HFFc6 (cell line): ENCODE data around the gene ROCK2. TPM values are rescaled to one million over a fixed set of nuclear protein-coding genes. Genes with fewer than 3 reads are reported as not detected.
A peak's percentile ranks its signal among the peaks of the same experiment; 100 is the strongest.

Source experiments
- DNase-seq: peaks from one replicate; pipeline ENCODE4 v3.0.0-alpha.2; 2018
- H3K27ac Mint-ChIP-seq: 2 replicates; pipeline ENCODE4 v1.8.0; 2020; ENCODE audit warnings: mild to moderate bottlenecking, mixed read lengths
- H3K27me3 Mint-ChIP-seq: 2 replicates; pipeline ENCODE4 v1.8.0; 2021; ENCODE audit warnings: mild to moderate bottlenecking, moderate library complexity, mixed read lengths; ENCODE audit not compliant: insufficient read depth
- H3K36me3 Mint-ChIP-seq: 2 replicates; pipeline ENCODE4 v1.8.0; 2021; ENCODE audit warnings: low read depth, mixed read lengths
- H3K4me1 Mint-ChIP-seq: 2 replicates; pipeline ENCODE4 v1.8.0; 2020; ENCODE audit warnings: low read depth, mixed read lengths
- H3K4me3 Mint-ChIP-seq: 2 replicates; pipeline ENCODE4 v1.8.0; 2020; ENCODE audit warnings: mild to moderate bottlenecking, moderate library complexity, mixed read lengths
- H3K9me3 Mint-ChIP-seq: 2 replicates; pipeline ENCODE4 v1.8.0; 2020; ENCODE audit warnings: mild to moderate bottlenecking, mixed read lengths
- CTCF ChIP-seq: fragments of 200-600 bp; sonication (generic); IDR thresholded peaks from 2 replicates; pipeline ENCODE4 v1.5.0; 2021; ENCODE audit warnings: antibody characterized with exemption, mild to moderate bottlenecking
- total RNA-seq, 6 experiments: library from RNA; stranded (reverse); fragmentation: NEBNext Ultra II Directional; extraction: Animal tissue kit (Norgen Biotek cat#: 25700); gene quantifications; 2 replicates in 1 of 6; 3 replicates in 5 of 6; pipeline ENCODE4 v1.2.3, GENCODE V29; 2021

Gene ROCK2
- total RNA-seq, 6 experiments from 2014 or later, result 41.6 to 54.3 (median 51.7) TPM

GRCh38 chr2:11305958-11306357 is 38.5 kb downstream of the ROCK2 start:
- Mint-ChIP-seq H3K36me3 (no peaks in the 10 kb centered on the region), H3K4me1 (peaks cover 42% of the 10 kb centered on the region), H3K9me3 (no peaks in the 10 kb centered on the region), H3K4me3 (no peak overlapping the region), H3K27me3 (no peaks in the 10 kb centered on the region), H3K27ac (peak overlapping the region; percentile 67)
- TF ChIP-seq CTCF, result no peak
- DNase-seq, result peak; percentile 82

GRCh38 chr2:11305338-11305737 is 39.1 kb downstream of the ROCK2 start:
- H3K4me3 Mint-ChIP-seq, result no peak overlapping the region
- peak overlapping the region; percentile 48; the same call in 1 of the 2 replicates for H3K27ac Mint-ChIP-seq
- no peak for DNase-seq
- no peak for TF ChIP-seq CTCF
- H3K4me1 Mint-ChIP-seq, result peaks cover 36% of the 10 kb centered on the region
- H3K9me3 Mint-ChIP-seq, result no peaks in the 10 kb centered on the region
- H3K27me3 Mint-ChIP-seq, result no peaks in the 10 kb centered on the region
- H3K36me3 Mint-ChIP-seq, result no peaks in the 10 kb centered on the region

DNA sequence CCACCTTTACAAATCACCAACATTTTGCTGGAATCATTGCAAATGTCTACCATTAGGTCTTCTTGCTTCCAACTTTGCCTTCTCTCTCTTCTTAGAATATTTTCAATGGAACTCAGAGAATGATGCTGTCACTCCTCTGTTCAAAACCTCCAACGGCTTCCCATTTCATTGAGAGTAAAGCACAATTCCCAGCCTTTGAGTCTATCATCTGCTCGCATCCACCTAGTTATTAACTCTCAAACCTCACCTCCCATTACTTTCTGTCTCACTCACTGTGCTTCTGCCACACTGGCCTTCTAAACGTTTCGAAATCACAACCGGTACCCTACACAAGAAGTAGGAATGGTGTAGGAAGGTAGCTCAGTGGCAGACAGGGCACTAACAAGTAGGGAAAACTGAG is 40.0 kb downstream of the ROCK2 start:
- no peaks in the 10 kb centered on the region for H3K36me3 Mint-ChIP-seq
- H3K27ac Mint-ChIP-seq, result no peak overlapping the region
- no peaks in the 10 kb centered on the region for H3K27me3 Mint-ChIP-seq
- H3K9me3 Mint-ChIP-seq, result no peaks in the 10 kb centered on the region
- peaks cover 27% of the 10 kb centered on the region for H3K4me1 Mint-ChIP-seq
- no peak for DNase-seq
- no peak overlapping the region for H3K4me3 Mint-ChIP-seq
- no peak for TF ChIP-seq CTCF

GRCh38 chr2:11303290-11304013 is 41.0 kb downstream of the ROCK2 start:
- TF ChIP-seq CTCF, result no peak
- Mint-ChIP-seq H3K27ac (no peak overlapping the region), H3K27me3 (no peaks in the 10 kb centered on the region), H3K9me3 (no peaks in the 10 kb centered on the region), H3K4me3 (no peak overlapping the region), H3K36me3 (no peaks in the 10 kb centered on the region), H3K4me1 (peaks cover 30% of the 10 kb centered on the region)
- no peak for DNase-seq

DNA sequence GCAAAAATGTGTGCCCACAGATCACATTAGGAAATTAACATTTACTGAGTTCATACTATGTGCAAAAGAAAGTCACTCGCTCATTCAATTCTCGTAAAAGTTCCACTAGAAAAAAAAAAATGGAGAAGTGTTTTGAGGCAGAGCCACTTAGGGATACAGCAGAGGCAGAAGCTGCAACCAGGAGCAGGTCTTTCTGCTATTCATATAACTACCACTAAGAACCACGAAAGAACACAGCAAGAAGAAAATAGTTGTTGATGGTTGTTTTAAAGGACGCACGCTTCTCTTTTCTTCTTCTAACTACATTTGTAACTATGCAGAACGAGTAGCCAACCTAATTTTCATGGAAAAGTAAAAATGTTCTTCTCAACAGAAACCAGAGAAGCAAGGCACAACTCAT is 45.0 kb downstream of the ROCK2 start:
- no peak overlapping the region for H3K27ac Mint-ChIP-seq
- H3K4me3 Mint-ChIP-seq, result no peak overlapping the region
- H3K27me3 Mint-ChIP-seq, result no peaks in the 10 kb centered on the region

More for the DNA sequence above, 45.0 kb downstream of the ROCK2 start:
- no peaks in the 10 kb centered on the region for H3K36me3 Mint-ChIP-seq
- no peaks in the 10 kb centered on the region for H3K9me3 Mint-ChIP-seq
- peaks cover 11% of the 10 kb centered on the region for H3K4me1 Mint-ChIP-seq
- DNase-seq, result no peak
- no peak for TF ChIP-seq CTCF
